DOHH2 (cell line): Measurements from ENCODE around the gene SIVA1.

Experiments used
- CTCF ChIP-seq: fragments of 200-600 bp; sonication (generic); IDR thresholded peaks from one replicate; pipeline ENCODE4 v1.5.1; 2014; ENCODE audit warnings: antibody characterized with exemption, mild to moderate bottlenecking, low read depth, low read length; ENCODE audit not compliant: poor library complexity, severe bottlenecking
- EZH2phosphoT487 ChIP-seq: fragments of 200-600 bp; sonication (generic); IDR thresholded peaks from 2 replicates; pipeline ENCODE4 v1.6.1; 2017; ENCODE audit warnings: borderline replicate concordance, mild to moderate bottlenecking, antibody characterized with exemption, low read length, moderate library complexity, mixed read lengths

GRCh38 chr14:104714066-104714465 is 38.9 kb upstream of the SIVA1 start:
- TF ChIP-seq CTCF = no peak
- no peak for TF ChIP-seq EZH2phosphoT487
